ENCODE results near the gene DNAH17. TPM values are rescaled to one million over a fixed set of nuclear protein-coding genes. Genes with fewer than 3 reads are reported as not detected.

DNAH17 gene
- polyA plus RNA-seq, 1 experiment, result not detected

DNA sequence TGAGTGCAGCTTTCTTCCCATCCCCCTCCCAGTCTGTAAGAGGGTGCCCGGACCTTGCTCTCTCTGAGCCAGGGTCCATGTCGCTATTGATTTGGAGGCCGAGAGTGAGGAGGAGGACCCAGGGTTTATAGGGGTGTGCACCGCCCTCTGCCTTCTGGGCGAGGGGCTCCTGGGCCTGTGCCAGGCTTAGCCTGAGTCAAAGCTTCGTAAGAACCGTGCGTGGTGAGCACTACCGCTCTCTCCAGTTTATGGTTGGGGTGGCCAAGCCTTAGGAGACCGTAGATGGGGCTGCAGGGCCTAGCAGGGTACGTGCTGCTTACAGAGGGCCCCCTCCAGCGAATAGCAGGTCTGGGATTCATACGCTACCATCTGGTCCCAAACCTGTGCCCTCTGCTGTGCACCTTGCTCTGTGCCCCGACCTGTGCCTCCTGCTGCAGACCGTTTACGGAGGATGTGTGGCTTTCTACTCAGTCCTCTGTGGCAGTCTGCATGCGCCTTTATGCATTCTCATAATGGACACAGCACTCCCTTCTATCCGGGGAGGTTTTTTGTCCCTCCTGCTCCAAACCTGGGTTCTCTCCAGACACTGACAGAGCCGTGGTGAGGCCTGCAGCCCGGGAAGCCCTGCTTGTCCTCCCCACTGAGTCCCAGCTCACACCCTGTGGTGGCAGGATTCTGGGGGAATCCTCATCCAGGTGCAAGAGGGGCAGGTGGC lies 144.0 kb downstream of the DNAH17 start:
- Histone ChIP-seq H3K9me3 (ENCODE audit: control insufficient read depth, insufficient read depth, low read length) (no peaks in the 10 kb centered on the region; the same call in 1 of the 2 replicates), H3K4me3 (ENCODE audit: low read depth, low read length) (no peak overlapping the region), H3K27ac (ENCODE audit: low read depth, low read length) (no peak overlapping the region), H3K27me3 (ENCODE audit: control insufficient read depth, insufficient read depth, low read length) (no peaks in the 10 kb centered on the region)
- ChIA-PET CTCF (interaction anchor here (0.7 to 1.9 kb wide), 3 partner anchors 11 to 12 kb away, joined by 3 to 6 read pairs (median 4); no protein-coding TSS in a partner anchor), POLR2A (no interaction called here)
- DNase-seq (ENCODE audit: low read depth, low spot score), result no peak
- TF ChIP-seq, protein P1, sequence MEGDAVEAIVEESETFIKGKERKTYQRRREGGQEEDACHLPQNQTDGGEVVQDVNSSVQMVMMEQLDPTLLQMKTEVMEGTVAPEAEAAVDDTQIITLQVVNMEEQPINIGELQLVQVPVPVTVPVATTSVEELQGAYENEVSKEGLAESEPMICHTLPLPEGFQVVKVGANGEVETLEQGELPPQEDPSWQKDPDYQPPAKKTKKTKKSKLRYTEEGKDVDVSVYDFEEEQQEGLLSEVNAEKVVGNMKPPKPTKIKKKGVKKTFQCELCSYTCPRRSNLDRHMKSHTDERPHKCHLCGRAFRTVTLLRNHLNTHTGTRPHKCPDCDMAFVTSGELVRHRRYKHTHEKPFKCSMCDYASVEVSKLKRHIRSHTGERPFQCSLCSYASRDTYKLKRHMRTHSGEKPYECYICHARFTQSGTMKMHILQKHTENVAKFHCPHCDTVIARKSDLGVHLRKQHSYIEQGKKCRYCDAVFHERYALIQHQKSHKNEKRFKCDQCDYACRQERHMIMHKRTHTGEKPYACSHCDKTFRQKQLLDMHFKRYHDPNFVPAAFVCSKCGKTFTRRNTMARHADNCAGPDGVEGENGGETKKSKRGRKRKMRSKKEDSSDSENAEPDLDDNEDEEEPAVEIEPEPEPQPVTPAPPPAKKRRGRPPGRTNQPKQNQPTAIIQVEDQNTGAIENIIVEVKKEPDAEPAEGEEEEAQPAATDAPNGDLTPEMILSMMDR (IDR thresholded peaks at IDR 0.05; ENCODE audit: low read depth, low read length), result no peak

DNA sequence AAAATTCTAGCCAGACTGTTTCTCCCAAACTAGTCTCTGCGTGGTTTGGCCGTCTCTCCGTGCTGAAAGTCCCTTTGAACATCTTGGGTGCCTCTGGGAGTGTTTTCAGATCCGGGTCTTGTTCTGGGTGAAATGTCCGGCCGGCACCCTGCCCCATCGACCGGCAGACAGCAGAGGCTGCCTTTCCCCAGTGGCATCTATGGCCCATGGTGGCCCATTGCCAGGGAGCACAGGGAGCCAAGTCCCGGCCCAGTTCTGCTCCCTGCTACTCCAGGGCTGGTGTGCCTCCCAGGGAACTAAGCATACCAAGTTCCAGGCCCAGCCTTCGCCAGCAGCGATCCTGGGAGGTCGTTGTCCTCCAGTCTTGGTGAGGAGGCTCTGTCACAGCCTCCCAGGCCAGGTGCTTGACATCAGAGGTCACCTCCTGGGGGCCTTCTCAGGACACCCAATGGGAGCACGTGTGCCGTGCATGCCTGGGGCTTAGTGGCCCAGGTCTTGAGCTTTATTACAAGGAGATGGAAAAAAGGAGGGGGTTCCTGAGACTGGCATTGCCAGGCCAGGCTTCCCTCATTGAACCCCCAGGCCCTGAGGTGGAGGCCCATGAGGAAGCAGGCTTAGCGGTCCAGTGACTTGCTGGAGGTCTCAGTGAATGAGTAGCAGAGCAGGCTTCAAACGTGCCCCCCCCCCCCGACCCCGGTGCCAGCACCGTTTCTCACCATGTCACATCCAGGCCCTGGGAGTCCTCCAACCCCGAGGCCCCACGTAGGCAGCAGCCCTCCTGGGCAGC lies 144.8 kb downstream of the DNAH17 start:
- POLR2A ChIA-PET, result no interaction called here

DNA sequence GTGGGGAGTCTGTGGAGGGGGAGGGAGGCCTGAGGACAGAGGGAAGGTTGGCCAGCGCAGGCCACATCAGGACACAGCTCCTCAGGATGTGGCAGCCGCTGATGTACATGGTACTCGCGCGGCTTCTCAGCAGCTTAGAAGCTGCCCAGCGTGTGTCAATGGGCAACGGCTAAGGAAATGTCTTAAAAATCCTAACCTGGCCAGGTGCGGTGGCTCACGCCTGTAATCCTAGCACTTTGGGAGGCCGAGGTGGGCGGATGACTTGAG lies 145.6 kb downstream of the DNAH17 start:
- Histone ChIP-seq H3K9me3 (ENCODE audit: control insufficient read depth, insufficient read depth, low read length) (no peaks in the 10 kb centered on the region), H3K27ac (ENCODE audit: low read depth, low read length) (no peak overlapping the region), H3K27me3 (ENCODE audit: control insufficient read depth, insufficient read depth, low read length) (no peaks in the 10 kb centered on the region), H3K4me3 (ENCODE audit: low read depth, low read length) (no peak overlapping the region)
- ChIA-PET POLR2A (no interaction called here), CTCF (no interaction called here)
- no peak for DNase-seq (ENCODE audit: low read depth, low spot score)
- TF ChIP-seq, protein P1 (IDR thresholded peaks at IDR 0.05; ENCODE audit: low read depth, low read length), result no peak

More for the DNA sequence above, 144.8 kb downstream of the DNAH17 start:
- no peaks in the 10 kb centered on the region for H3K27me3 ChIP-seq (ENCODE audit: control insufficient read depth, insufficient read depth, low read length)
- no peaks in the 10 kb centered on the region; the same call in 1 of the 2 replicates for H3K9me3 ChIP-seq (ENCODE audit: control insufficient read depth, insufficient read depth, low read length)
- no peak overlapping the region for H3K27ac ChIP-seq (ENCODE audit: low read depth, low read length)
- CTCF ChIA-PET, result interaction anchor here (0.7 to 0.9 kb wide), 2 partner anchors 10 to 12 kb away, joined by 3 to 4 read pairs; no protein-coding TSS in a partner anchor
- no peak overlapping the region for H3K4me3 ChIP-seq (ENCODE audit: low read depth, low read length)
- TF ChIP-seq, protein P1 (IDR thresholded peaks at IDR 0.05; ENCODE audit: low read depth, low read length), result no peak
- DNase-seq (ENCODE audit: low read depth, low spot score), result no peak

DNA sequence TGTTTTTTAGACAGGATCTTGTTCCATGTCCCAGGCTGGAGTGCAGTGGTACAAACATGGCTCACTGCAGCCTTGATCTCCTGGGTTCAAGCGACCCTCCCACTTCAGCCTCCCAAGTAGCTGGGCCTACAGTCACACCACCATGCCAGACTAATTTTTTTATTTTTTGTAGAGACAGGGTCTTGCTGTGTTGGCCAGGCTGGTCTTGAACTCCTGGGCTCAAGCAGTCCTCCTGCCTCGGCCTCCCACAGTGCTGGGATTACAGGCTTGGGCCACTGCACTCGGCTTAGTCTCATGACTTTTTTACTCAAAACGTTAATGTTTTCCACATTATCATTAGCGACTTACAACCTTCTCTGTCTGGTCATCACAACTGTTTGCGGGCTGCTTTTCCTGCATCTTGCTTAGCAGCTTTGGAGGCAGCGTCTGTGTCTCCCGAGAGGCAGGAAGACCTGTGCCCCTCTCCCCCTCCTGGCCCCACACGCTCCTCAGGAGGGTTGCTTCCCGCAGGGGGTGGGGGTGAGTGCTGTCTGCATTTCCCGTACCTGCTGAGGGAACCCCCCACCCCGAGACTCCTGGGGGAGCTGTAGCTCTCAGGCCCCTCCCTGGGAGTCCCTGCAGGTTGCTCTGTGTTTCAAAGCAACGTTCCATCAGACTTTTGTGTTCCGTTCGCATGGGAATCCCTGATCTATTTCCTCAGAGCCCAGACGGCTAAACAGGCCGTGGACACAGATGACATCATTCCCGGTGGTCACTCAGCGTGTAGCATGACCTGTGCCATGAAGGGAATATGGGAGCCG lies 146.1 kb downstream of the DNAH17 start:
- TF ChIP-seq, protein P1 (IDR thresholded peaks at IDR 0.05; ENCODE audit: low read depth, low read length), result no peak
- Histone ChIP-seq H3K27me3 (ENCODE audit: control insufficient read depth, insufficient read depth, low read length) (no peaks in the 10 kb centered on the region), H3K4me3 (ENCODE audit: low read depth, low read length) (no peak overlapping the region), H3K27ac (ENCODE audit: low read depth, low read length) (no peak overlapping the region), H3K9me3 (ENCODE audit: control insufficient read depth, insufficient read depth, low read length) (no peaks in the 10 kb centered on the region; the same call in 1 of the 2 replicates)
- no peak for DNase-seq (ENCODE audit: low read depth, low spot score)
- ChIA-PET CTCF (interaction anchor here (1.1 kb wide), 1 partner anchor 9 kb away, joined by 3 read pairs; no protein-coding TSS in a partner anchor), POLR2A (no interaction called here)
